Liver (tissue), 3 donors: ENCODE results near the gene CA11.

Experiments
- CTCF ChIP-seq: fragments of 150-350 bp; IDR thresholded peaks from 2 replicates; pipeline ENCODE4 v1.5.1; 2017; ENCODE audit warnings: improper control_type of control experiment, low read depth, low read length; ENCODE audit not compliant: missing input control
- FOXA1 ChIP-seq: IDR thresholded peaks from 2 replicates; pipeline ENCODE4 v1.6.1; 2016; ENCODE audit warnings: antibody characterized with exemption
- GABPA ChIP-seq, 2 donors: IDR thresholded peaks in 1 of 2; conservative IDR thresholded peaks in 1 of 2; 2 replicates each; pipeline ENCODE4 v1.6.1; 2016; ENCODE audit warnings: antibody characterized with exemption in 2 of 2, mild to moderate bottlenecking in 1 of 2, moderate library complexity in 1 of 2
- HNF4G ChIP-seq: IDR thresholded peaks from 2 replicates; pipeline ENCODE4 v1.6.1; 2016; ENCODE audit warnings: antibody characterized with exemption
- MAX ChIP-seq: IDR thresholded peaks from 2 replicates; pipeline ENCODE4 v1.6.1; 2016; ENCODE audit warnings: antibody characterized with exemption
- RAD21 ChIP-seq, 2 donors: IDR thresholded peaks; 2 replicates each; pipeline ENCODE4 v1.6.1; 2016; ENCODE audit warnings: antibody characterized with exemption in 2 of 2, mild to moderate bottlenecking in 2 of 2
- REST ChIP-seq: IDR thresholded peaks from 2 replicates; pipeline ENCODE4 v1.6.1; 2016; ENCODE audit warnings: antibody characterized with exemption, mild to moderate bottlenecking
- RXRA ChIP-seq, 2 donors: IDR thresholded peaks; 2 replicates each; pipeline ENCODE4 v1.6.1; 2017 to 2018; ENCODE audit warnings: antibody characterized with exemption in 2 of 2, mild to moderate bottlenecking in 1 of 2
- TAF1 ChIP-seq: conservative IDR thresholded peaks from 2 replicates; pipeline ENCODE4 v1.6.1; 2016; ENCODE audit warnings: antibody characterized with exemption, mild to moderate bottlenecking
- YY1 ChIP-seq: IDR thresholded peaks from 2 replicates; pipeline ENCODE4 v1.6.1; 2016; ENCODE audit warnings: antibody characterized with exemption, mild to moderate bottlenecking
- donor health status: healthy.
- donor health status: healthy.

GRCh38 chr19:48595171-48595570, 50.8 kb downstream of the CA11 start:
- TF ChIP-seq MAX (no peak), CTCF (no peak), TAF1 (no peak), RAD21 (IDR thresholded peaks at IDR 0.05) (no peak), YY1 (no peak), GABPA (IDR thresholded peaks at IDR 0.05 in 1 of 2, conservative IDR thresholded peaks at IDR 0.05 in 1 of 2) (no peak), REST (no peak), HNF4G (no peak), RXRA (IDR thresholded peaks at IDR 0.05) (no peak), FOXA1 (no peak)
